Thoracic aorta (tissue), 2 donors: ENCODE results near the gene CDCA7L. TPM values are rescaled to one million over a fixed set of nuclear protein-coding genes. Genes with fewer than 3 reads are reported as not detected.

Experiments
- ATAC-seq: fragments of 150-250 bp; one replicate; pipeline ENCODE4 v1.8.0; 2017; ENCODE audit warnings: low read depth; ENCODE audit not compliant: insufficient number of reproducible peaks, low FRiP score
- DNase-seq: peaks from one replicate; pipeline ENCODE4 v3.0.0-alpha.2; 2020; ENCODE audit warnings: low spot score
- H3K27ac ChIP-seq, 2 donors: fragments of 200-600 bp; sonication (generic); 1 replicate in 1 of 2; 2 replicates in 1 of 2; pipeline ENCODE4 v1.5.1; 2016; ENCODE audit warnings: mild to moderate bottlenecking in 2 of 2, moderate library complexity in 2 of 2
- H3K27me3 ChIP-seq: fragments of 200-600 bp; sonication (generic); replicated peaks from 2 replicates; pipeline ENCODE4 v1.6.0; 2016; ENCODE audit warnings: mild to moderate bottlenecking; ENCODE audit not compliant: insufficient read depth
- H3K36me3 ChIP-seq: fragments of 200-600 bp; sonication (generic); one replicate; pipeline ENCODE4 v1.5.1; 2016
- H3K4me1 ChIP-seq, 2 donors: fragments of 200-600 bp; sonication (generic); 1 replicate in 1 of 2; 2 replicates in 1 of 2; pipeline versions ENCODE4 v1.5.1 to v1.6.0; 2016; ENCODE audit warnings: low read depth in 2 of 2, mild to moderate bottlenecking in 1 of 2; ENCODE audit not compliant: control insufficient read depth in 1 of 2
- H3K4me3 ChIP-seq: fragments of 200-600 bp; sonication (generic); 2 replicates; pipeline ENCODE4 v1.5.1; 2016; ENCODE audit warnings: mild to moderate bottlenecking
- H3K9me3 ChIP-seq: fragments of 200-600 bp; sonication (generic); 2 replicates; pipeline ENCODE4 v1.5.1; 2016
- total RNA-seq, 2 donors: library from RNA; depleted of rRNA; stranded (reverse); fragments of >200 nt; gene quantifications; one replicate each; pipeline versions ENCODE4 v1.1.0 to v1.2.3, GENCODE V29; 2016
- TF ChIP-seq, protein P1 (sequence below): fragments of 200-600 bp; sonication (generic); IDR thresholded peaks from one replicate; pipeline ENCODE4 v1.5.1; 2019; ENCODE audit warnings: antibody characterized with exemption

The CDCA7L gene
- total RNA-seq, 2 donors from 2014 or later = 2.5 to 13.9 TPM

DNA sequence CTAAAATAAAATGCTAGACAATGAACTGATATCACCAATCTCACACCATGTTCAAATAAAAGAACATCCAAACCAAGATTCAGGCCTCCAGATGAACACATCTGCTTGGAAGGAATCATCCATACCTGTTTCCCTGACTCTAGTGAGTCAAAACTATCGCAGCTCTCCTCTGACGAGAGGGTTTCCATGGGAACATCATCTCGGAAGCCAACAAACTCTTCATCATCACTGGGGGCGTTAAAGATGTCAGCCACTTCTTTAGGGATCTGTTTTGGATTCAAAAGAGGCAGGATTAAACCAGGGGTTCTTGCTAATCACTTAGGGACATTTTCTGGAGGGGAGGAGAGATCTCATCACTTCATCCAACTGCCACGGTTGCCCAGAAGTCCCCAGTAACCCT lies 29.1 kb downstream of the CDCA7L start:
- no peak overlapping the region for H3K27ac ChIP-seq
- H3K9me3 ChIP-seq = no peaks in the 10 kb centered on the region
- TF ChIP-seq, protein P1, sequence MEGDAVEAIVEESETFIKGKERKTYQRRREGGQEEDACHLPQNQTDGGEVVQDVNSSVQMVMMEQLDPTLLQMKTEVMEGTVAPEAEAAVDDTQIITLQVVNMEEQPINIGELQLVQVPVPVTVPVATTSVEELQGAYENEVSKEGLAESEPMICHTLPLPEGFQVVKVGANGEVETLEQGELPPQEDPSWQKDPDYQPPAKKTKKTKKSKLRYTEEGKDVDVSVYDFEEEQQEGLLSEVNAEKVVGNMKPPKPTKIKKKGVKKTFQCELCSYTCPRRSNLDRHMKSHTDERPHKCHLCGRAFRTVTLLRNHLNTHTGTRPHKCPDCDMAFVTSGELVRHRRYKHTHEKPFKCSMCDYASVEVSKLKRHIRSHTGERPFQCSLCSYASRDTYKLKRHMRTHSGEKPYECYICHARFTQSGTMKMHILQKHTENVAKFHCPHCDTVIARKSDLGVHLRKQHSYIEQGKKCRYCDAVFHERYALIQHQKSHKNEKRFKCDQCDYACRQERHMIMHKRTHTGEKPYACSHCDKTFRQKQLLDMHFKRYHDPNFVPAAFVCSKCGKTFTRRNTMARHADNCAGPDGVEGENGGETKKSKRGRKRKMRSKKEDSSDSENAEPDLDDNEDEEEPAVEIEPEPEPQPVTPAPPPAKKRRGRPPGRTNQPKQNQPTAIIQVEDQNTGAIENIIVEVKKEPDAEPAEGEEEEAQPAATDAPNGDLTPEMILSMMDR = no peak
- H3K4me3 ChIP-seq = no peak overlapping the region
- H3K27me3 ChIP-seq = no peaks in the 10 kb centered on the region
- H3K36me3 ChIP-seq = no peaks in the 10 kb centered on the region
- no peaks in the 10 kb centered on the region for H3K4me1 ChIP-seq
- no peak for ATAC-seq
- no peak for DNase-seq

DNA sequence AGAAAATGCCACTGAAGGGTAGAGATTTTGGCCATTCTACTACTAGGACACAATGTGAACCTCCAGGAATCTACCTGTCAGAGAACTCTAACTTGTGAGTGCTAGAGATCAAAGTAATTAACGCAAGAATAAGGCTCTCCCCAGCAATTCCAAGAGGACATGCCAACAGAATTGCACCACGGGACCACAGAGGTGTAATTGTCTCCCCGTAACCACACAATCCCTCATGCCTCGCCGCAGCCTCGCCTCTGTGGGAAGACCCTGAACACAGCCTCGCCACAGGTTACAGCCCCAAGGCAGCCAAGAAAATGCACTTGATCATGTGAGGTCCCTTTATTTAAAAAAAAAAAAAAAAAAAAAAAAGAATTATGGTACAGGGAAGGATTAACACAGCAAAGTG lies 29.5 kb downstream of the CDCA7L start:
- Histone ChIP-seq H3K9me3 (no peaks in the 10 kb centered on the region), H3K4me3 (no peak overlapping the region), H3K36me3 (no peaks in the 10 kb centered on the region), H3K4me1 (no peaks in the 10 kb centered on the region), H3K27me3 (no peaks in the 10 kb centered on the region), H3K27ac (no peak overlapping the region)
- DNase-seq (no peak), ATAC-seq (no peak)
- TF ChIP-seq, protein P1 = no peak

DNA sequence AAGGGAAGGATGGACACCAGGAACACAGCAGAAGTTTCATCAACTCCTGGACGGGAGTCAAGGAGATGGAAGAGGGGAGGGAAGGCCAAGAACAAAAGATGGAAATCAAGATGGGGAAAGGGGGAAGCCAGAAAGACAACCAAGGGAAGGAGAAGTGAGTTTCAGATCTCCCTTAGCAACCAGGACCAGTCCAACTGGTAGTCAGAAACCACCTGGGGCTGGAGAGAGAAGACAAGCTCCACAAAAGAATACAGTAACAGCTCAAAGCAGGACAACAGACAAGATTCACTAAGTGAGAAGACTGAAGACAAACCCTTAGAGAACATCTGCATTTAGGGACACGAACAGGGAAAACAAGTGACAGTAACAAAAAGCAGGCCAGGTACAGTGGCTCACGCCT lies 30.6 kb downstream of the CDCA7L start:
- no peaks in the 10 kb centered on the region for H3K27me3 ChIP-seq
- no peaks in the 10 kb centered on the region for H3K9me3 ChIP-seq
- TF ChIP-seq, protein P1 = no peak
- no peaks in the 10 kb centered on the region for H3K4me1 ChIP-seq
- DNase-seq (no peak), ATAC-seq (no peak)
- H3K27ac ChIP-seq = no peak overlapping the region
- no peaks in the 10 kb centered on the region for H3K36me3 ChIP-seq
- H3K4me3 ChIP-seq = no peak overlapping the region

DNA sequence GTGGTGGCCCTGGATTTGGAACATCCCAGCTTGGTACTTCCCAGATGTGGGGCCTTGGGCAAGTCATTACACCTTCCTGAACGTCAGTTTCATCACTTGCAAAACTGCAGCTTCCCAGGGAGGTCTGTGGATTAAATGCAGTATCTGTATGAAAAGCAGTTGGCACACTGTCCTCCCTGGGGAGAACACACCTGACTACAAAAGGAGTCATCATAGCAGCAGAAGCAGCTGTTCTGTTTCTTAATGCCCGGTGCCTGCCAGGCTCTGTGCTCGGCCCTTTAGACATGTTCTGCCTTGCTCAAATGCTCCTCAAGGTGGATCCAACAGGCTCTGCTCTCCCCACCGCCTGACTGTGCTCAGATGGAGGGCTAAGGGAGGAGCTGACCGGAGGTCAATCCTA lies 31.0 kb downstream of the CDCA7L start:
- H3K4me3 ChIP-seq = no peak overlapping the region
- no peak overlapping the region for H3K27ac ChIP-seq
- no peaks in the 10 kb centered on the region for H3K27me3 ChIP-seq
- TF ChIP-seq, protein P1 = no peak
- no peak for ATAC-seq
- DNase-seq = no peak
- H3K4me1 ChIP-seq = no peaks in the 10 kb centered on the region
- H3K9me3 ChIP-seq = no peaks in the 10 kb centered on the region
- H3K36me3 ChIP-seq = no peaks in the 10 kb centered on the region

DNA sequence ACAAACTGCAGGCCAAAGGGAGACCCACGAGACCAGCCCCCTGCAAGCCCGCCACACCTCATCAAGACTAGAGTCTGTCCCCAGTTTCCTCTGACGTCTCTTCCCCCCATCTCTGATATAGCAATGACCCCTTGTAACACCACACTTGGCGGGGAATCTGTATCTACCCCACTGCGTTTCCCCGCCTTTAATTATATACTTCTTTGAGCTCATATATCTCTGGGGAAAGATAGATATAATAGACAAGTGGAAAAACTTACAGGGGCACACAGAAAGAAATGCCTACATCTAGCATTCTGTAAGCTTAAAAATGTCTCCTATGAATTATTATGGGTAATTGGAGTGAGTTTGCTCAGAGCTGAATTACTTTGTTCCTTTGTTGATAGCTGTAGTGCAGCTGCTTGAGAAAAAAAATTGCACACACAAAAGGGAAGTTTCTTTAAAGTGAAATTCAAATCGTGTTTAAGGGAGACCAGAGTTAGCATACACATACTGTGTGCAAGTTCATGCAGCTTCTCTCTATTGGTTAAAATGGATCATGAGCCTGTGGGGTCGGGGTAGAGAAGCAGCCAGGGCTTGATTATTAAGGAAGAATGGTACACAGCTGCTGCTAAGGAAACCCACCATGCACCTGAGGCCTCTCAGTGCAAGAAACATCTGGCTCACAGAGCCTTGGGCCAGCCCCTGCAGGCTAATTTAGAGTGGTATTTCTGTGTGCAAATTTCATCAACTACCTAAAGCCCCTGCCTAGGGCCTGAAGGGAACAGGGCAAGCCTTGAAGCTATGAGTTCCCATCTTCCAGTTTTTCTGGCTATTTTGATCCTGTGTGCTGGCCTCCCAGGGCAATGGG lies 32.5 kb downstream of the CDCA7L start:
- TF ChIP-seq, protein P1 = no peak
- H3K27ac ChIP-seq = no peak overlapping the region
- ATAC-seq (no peak), DNase-seq (no peak)
- no peak overlapping the region for H3K4me3 ChIP-seq
- no peaks in the 10 kb centered on the region for H3K36me3 ChIP-seq
- no peaks in the 10 kb centered on the region for H3K27me3 ChIP-seq
- H3K4me1 ChIP-seq = no peaks in the 10 kb centered on the region
- no peaks in the 10 kb centered on the region for H3K9me3 ChIP-seq
